WTC11 (cell line): Measurements from ENCODE around the gene FOXK1. TPM values are rescaled to one million over a fixed set of nuclear protein-coding genes. Genes with fewer than 3 reads are reported as not detected.

ENCODE experiments used
- ATAC-seq: fragments of 200-7000 bp; cut with Tn5 transposase; 2 replicates; pipeline ENCODE4 v1.10.0; 2021; ENCODE audit warnings: mild to moderate bottlenecking, moderate library complexity
- CTCF ChIA-PET: fragments of 300-600 bp; sonication (Branson Sonifier 250); formaldehyde crosslinking; loops from one replicate; lab custom pipeline; 2021; ENCODE audit warnings: antibody characterized with exemption; lab: Charles Lee
- POLR2A ChIA-PET: fragments of 350-600 bp; sonication (Branson Sonifier 250); formaldehyde crosslinking; loops from one replicate; lab custom pipeline; 2021; ENCODE audit warnings: antibody characterized with exemption; lab: Charles Lee
- DNase-seq: peaks from one replicate; pipeline ENCODE4 v3.0.0; 2021; ENCODE audit warnings: low spot score
- H3K27ac Mint-ChIP-seq: 2 replicates; pipeline ENCODE4 v1.8.0; 2021; ENCODE audit warnings: mixed read lengths
- H3K27me3 Mint-ChIP-seq: 2 replicates; pipeline ENCODE4 v1.8.0; 2021; ENCODE audit warnings: low read depth, mild to moderate bottlenecking, moderate library complexity, mixed read lengths
- H3K36me3 Mint-ChIP-seq: 2 replicates; pipeline ENCODE4 v1.8.0; 2021; ENCODE audit warnings: mixed read lengths
- H3K4me1 Mint-ChIP-seq: 2 replicates; pipeline ENCODE4 v1.8.0; 2022; ENCODE audit warnings: mixed read lengths
- H3K4me3 Mint-ChIP-seq: 2 replicates; pipeline ENCODE4 v1.8.0; 2021; ENCODE audit warnings: mild to moderate bottlenecking, moderate library complexity, mixed read lengths
- H3K9me3 Mint-ChIP-seq: 2 replicates; pipeline ENCODE4 v1.8.0; 2021; ENCODE audit warnings: mixed read lengths
- AFF4 ChIP-seq: sonication (generic); formaldehyde crosslinking; IDR thresholded peaks from 2 replicates; pipeline ENCODE4 v1.8.1; 2023; ENCODE audit warnings: mild to moderate bottlenecking, missing genetic modification reagents, borderline replicate concordance
- CREB1 ChIP-seq: sonication (generic); formaldehyde crosslinking; IDR thresholded peaks from 2 replicates; pipeline ENCODE4 v1.8.0; 2023; ENCODE audit warnings: mild to moderate bottlenecking, missing genetic modification reagents
- CTCF ChIP-seq: fragments of 200-600 bp; IDR thresholded peaks from 2 replicates; pipeline ENCODE4 v1.8.0; 2022; ENCODE audit warnings: antibody characterized with exemption
- E2F4 ChIP-seq: sonication (generic); formaldehyde crosslinking; IDR thresholded peaks from 2 replicates; pipeline ENCODE4 v1.8.1; 2022; ENCODE audit warnings: low read depth, mild to moderate bottlenecking, moderate library complexity, missing genetic modification reagents, borderline replicate concordance
- E2F5 ChIP-seq: sonication (generic); formaldehyde crosslinking; IDR thresholded peaks from 2 replicates; pipeline ENCODE4 v1.8.1; 2022; ENCODE audit warnings: mild to moderate bottlenecking, moderate library complexity, missing genetic modification reagents
- HMGA2 ChIP-seq: fragments of 250-450 bp; sonication (Bioruptor Pico); IDR thresholded peaks from 2 replicates; pipeline ENCODE4 v1.4.0; 2021; ENCODE audit warnings: mild to moderate bottlenecking, moderate library complexity
- JUN ChIP-seq: sonication (generic); formaldehyde crosslinking; IDR thresholded peaks from 2 replicates; pipeline ENCODE4 v1.8.0; 2023; ENCODE audit warnings: mild to moderate bottlenecking, missing genetic modification reagents
- KAT7 ChIP-seq: sonication (generic); formaldehyde crosslinking; IDR thresholded peaks from 2 replicates; pipeline ENCODE4 v1.8.1; 2023; ENCODE audit warnings: missing genetic modification reagents, mild to moderate bottlenecking, borderline replicate concordance
- MLX ChIP-seq: sonication (generic); formaldehyde crosslinking; IDR thresholded peaks from 2 replicates; pipeline ENCODE4 v1.8.1; 2023; ENCODE audit warnings: mild to moderate bottlenecking, missing genetic modification reagents, moderate library complexity
- NFE2L1 ChIP-seq: sonication (generic); formaldehyde crosslinking; IDR thresholded peaks from 2 replicates; pipeline ENCODE4 v1.8.1; 2023; ENCODE audit warnings: missing genetic modification reagents
- OVOL2 ChIP-seq: fragments of 250-450 bp; sonication (Bioruptor Pico); IDR thresholded peaks from 2 replicates; pipeline ENCODE4 v1.9.0; 2021; ENCODE audit warnings: mild to moderate bottlenecking, borderline replicate concordance
- PREB ChIP-seq: sonication (generic); formaldehyde crosslinking; IDR thresholded peaks from 2 replicates; pipeline ENCODE4 v1.8.1; 2022; ENCODE audit warnings: mild to moderate bottlenecking, missing genetic modification reagents, moderate library complexity, borderline replicate concordance
- RORB ChIP-seq: fragments of 250-450 bp; sonication (Bioruptor Pico); IDR thresholded peaks from 2 replicates; pipeline ENCODE4 v1.9.0; 2021; ENCODE audit warnings: mild to moderate bottlenecking
- SMAD3 ChIP-seq: sonication (generic); formaldehyde crosslinking; IDR thresholded peaks from 2 replicates; pipeline ENCODE4 v1.8.0; 2022; ENCODE audit warnings: missing genetic modification reagents, mild to moderate bottlenecking, borderline replicate concordance
- TCF7 ChIP-seq: sonication (generic); formaldehyde crosslinking; IDR thresholded peaks from 2 replicates; pipeline ENCODE4 v1.8.0; 2022; ENCODE audit warnings: mild to moderate bottlenecking, low read depth, missing genetic modification reagents, moderate library complexity
- USF2 ChIP-seq: sonication (generic); formaldehyde crosslinking; IDR thresholded peaks from 2 replicates; pipeline ENCODE4 v1.8.1; 2023; ENCODE audit warnings: mild to moderate bottlenecking, missing genetic modification reagents, moderate library complexity
- ZNF425 ChIP-seq: fragments of 250-450 bp; sonication (Bioruptor Pico); conservative IDR thresholded peaks from 2 replicates; pipeline ENCODE4 v1.9.0; 2021; ENCODE audit warnings: mild to moderate bottlenecking
- total RNA-seq: library from RNA; stranded (reverse); gene quantifications from 3 replicates; pipeline ENCODE4 v1.2.3, GENCODE V29; 2021

Gene FOXK1
- total RNA-seq, 1 experiment from 2014 or later: 21.9 TPM

GRCh38 chr7:4817178-4817901 is 135.2 kb downstream of the FOXK1 start (continued):
- TF ChIP-seq E2F5 (CRISPR knock-in tag) (no peak), CREB1 (CRISPR knock-in tag) (no peak), CTCF (no peak), NFE2L1 (CRISPR knock-in tag) (no peak), OVOL2 (CRISPR knock-in tag) (no peak), ZNF425 (no peak), USF2 (CRISPR knock-in tag) (no peak)

GRCh38 chr7:4818000-4818794 is 136.1 kb downstream of the FOXK1 start:
- Mint-ChIP-seq H3K9me3 (no peaks in the 10 kb centered on the region; the same call in 1 of the 2 replicates), H3K27ac (no peak overlapping the region), H3K4me3 (no peak overlapping the region), H3K4me1 (no peaks in the 10 kb centered on the region), H3K36me3 (no peaks in the 10 kb centered on the region), H3K27me3 (peaks cover 2% of the 10 kb centered on the region; the same call in 1 of the 2 replicates)
- no peak for ATAC-seq
- DNase-seq: no peak
- POLR2A ChIA-PET: no interaction called here
- CTCF ChIA-PET: interaction anchor here (1.5 to 4.7 kb wide), 4 partner anchors 12 to 65 kb away, joined by 4 to 47 read pairs (median 20); partner anchors contain the start of gene RADIL
- no peak for TF ChIP-seq PREB (CRISPR knock-in tag)
- TF ChIP-seq E2F4 (CRISPR knock-in tag): no peak
- TF ChIP-seq AFF4 (CRISPR knock-in tag): no peak
- no peak for TF ChIP-seq SMAD3 (CRISPR knock-in tag)
- no peak for TF ChIP-seq MLX (CRISPR knock-in tag)
- TF ChIP-seq ZNF425: no peak
- TF ChIP-seq NFE2L1 (CRISPR knock-in tag): no peak
- no peak for TF ChIP-seq JUN (CRISPR knock-in tag)
- TF ChIP-seq HMGA2: no peak
- no peak for TF ChIP-seq RORB (CRISPR knock-in tag)
- no peak for TF ChIP-seq TCF7 (CRISPR knock-in tag)
- TF ChIP-seq KAT7: no peak
